Esophagus muscularis mucosa (tissue), 4 donors: ENCODE measurements around the gene RAB3GAP2. TPM values are rescaled to one million over a fixed set of nuclear protein-coding genes. Genes with fewer than 3 reads are reported as not detected.

Experiments
- DNase-seq: peaks from one replicate; pipeline ENCODE4 v3.0.0-alpha.2; 2017; ENCODE audit errors: extremely low spot score
- H3K27ac ChIP-seq, 4 donors: fragments of 200-600 bp; sonication (generic); replicated peaks in 1 of 4; 1 replicate in 3 of 4; 2 replicates in 1 of 4; pipeline ENCODE4 v1.5.1; 2016 to 2019; ENCODE audit warnings: mild to moderate bottlenecking in 1 of 4
- H3K27me3 ChIP-seq, 4 donors: fragments of 200-600 bp; sonication (generic); one replicate each; pipeline versions ENCODE4 v1.5.1 to v1.6.0; 2016 to 2019
- H3K36me3 ChIP-seq, 4 donors: fragments of 200-600 bp; sonication (generic); one replicate each; pipeline ENCODE4 v1.5.1; 2016 to 2019
- H3K4me1 ChIP-seq, 4 donors: fragments of 200-600 bp; sonication (generic); one replicate each; pipeline ENCODE4 v1.5.1; 2016 to 2019
- H3K4me3 ChIP-seq, 4 donors: fragments of 200-600 bp; sonication (generic); 1 replicate in 2 of 4; 2 replicates in 2 of 4; pipeline ENCODE4 v1.5.1; 2016 to 2019; ENCODE audit warnings: mild to moderate bottlenecking in 4 of 4, moderate library complexity in 1 of 4
- H3K9me3 ChIP-seq, 4 donors: fragments of 200-600 bp; sonication (generic); 1 replicate in 3 of 4; 2 replicates in 1 of 4; pipeline ENCODE4 v1.5.1; 2016 to 2019
- EP300 ChIP-seq: sonication (generic); formaldehyde crosslinking; IDR thresholded peaks from one replicate; pipeline ENCODE4 v1.6.1; 2017; ENCODE audit warnings: antibody characterized with exemption
- POLR2A ChIP-seq: fragments of 450-650 bp; IDR thresholded peaks from one replicate; pipeline ENCODE4 v1.6.1; 2017; ENCODE audit warnings: antibody characterized with exemption, moderate library complexity, mild to moderate bottlenecking, low read depth
- POLR2AphosphoS5 ChIP-seq, 2 donors: sonication (generic); formaldehyde crosslinking; IDR thresholded peaks; one replicate each; pipeline ENCODE4 v1.6.1; 2017; ENCODE audit warnings: antibody characterized with exemption in 2 of 2
- WGBS: methylation state at CpG from one replicate; pipeline ENCODE4 v1.1.5; 2018; 5-methylcytosine and 5-hydroxymethylcytosine counted together
- intact Hi-C: fragments of 100-400 bp; cut with DNase I; formaldehyde crosslinking; loops from one replicate; pipeline ENCODE4 v1.15.1; 2023
- total RNA-seq, 4 donors: library from RNA; depleted of rRNA; stranded (reverse); fragments of >200 nt; gene quantifications; one replicate each; pipeline versions ENCODE4 v1.1.0 to v1.2.1, GENCODE V29; 2016
- TF ChIP-seq, protein P1 (sequence below), 3 experiments: fragments of 200-600 bp in 2 of 3; fragments of 450-650 bp in 1 of 3; sonication (generic) in 2 of 3; IDR thresholded peaks; one replicate each; pipeline ENCODE4 v1.5.1; 2017 to 2019; ENCODE audit warnings: antibody characterized with exemption in 3 of 3, mild to moderate bottlenecking in 2 of 3, moderate library complexity in 1 of 3

RAB3GAP2 gene
- total RNA-seq, 4 donors from 2014 or later = 19.8 to 23.0 (median 21.2) TPM

DNA sequence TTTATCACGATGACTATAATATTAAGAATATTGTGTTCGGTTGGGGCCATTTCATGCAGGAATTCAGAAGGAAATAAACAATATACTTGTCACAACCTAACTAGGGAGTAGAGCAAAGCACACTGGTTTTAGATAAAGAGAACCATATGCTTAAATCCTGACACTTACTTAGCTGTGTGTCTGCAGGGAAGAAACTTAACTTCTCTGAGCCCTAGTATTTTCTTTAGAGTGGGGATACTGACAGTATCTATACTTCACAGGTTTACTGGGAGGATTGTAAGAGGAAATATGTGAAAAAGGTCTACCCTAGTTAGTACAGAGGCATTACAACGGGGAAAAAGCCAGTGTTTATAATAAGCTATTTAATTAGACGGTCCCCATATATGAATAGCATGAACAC lies 105.4 kb downstream of the RAB3GAP2 start:
- WGBS = 94% methylated on average over 4 of the region's 4 CpGs
- no peak for TF ChIP-seq EP300
- TF ChIP-seq, protein P1, sequence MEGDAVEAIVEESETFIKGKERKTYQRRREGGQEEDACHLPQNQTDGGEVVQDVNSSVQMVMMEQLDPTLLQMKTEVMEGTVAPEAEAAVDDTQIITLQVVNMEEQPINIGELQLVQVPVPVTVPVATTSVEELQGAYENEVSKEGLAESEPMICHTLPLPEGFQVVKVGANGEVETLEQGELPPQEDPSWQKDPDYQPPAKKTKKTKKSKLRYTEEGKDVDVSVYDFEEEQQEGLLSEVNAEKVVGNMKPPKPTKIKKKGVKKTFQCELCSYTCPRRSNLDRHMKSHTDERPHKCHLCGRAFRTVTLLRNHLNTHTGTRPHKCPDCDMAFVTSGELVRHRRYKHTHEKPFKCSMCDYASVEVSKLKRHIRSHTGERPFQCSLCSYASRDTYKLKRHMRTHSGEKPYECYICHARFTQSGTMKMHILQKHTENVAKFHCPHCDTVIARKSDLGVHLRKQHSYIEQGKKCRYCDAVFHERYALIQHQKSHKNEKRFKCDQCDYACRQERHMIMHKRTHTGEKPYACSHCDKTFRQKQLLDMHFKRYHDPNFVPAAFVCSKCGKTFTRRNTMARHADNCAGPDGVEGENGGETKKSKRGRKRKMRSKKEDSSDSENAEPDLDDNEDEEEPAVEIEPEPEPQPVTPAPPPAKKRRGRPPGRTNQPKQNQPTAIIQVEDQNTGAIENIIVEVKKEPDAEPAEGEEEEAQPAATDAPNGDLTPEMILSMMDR (IDR thresholded peaks at IDR 0.05) = no peak
- TF ChIP-seq POLR2A = no peak
- TF ChIP-seq POLR2AphosphoS5 (IDR thresholded peaks at IDR 0.05) = no peak
- H3K9me3 ChIP-seq = no peaks in the 10 kb centered on the region
- H3K27me3 ChIP-seq = no peaks in the 10 kb centered on the region
- no peaks in the 10 kb centered on the region for H3K4me1 ChIP-seq
- peaks cover 34 to 80% (median 56%) of the 10 kb centered on the region in 4 donors for H3K36me3 ChIP-seq
- no peak overlapping the region for H3K4me3 ChIP-seq
- DNase-seq = no peak
- H3K27ac ChIP-seq = no peak overlapping the region
- intact Hi-C loops = no loop called here

DNA sequence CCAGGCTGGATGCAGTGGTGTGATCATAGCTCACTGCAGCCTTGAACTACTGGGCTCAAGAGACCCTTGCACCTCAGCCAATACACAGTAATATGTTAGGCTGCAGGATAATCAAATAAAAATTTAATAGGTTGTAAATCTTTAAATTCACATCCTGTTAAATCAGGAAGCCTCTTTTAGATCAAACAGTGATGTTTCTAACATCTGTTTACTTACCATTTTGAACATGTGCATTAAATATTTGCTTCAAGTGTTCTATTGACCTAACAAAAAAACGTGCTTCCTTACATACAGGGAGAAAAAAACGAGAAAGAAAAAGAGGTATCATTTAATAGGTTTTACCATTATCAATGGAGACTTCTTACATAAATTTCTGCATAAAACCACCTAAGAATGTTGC lies 107.7 kb downstream of the RAB3GAP2 start:
- H3K36me3 ChIP-seq = peaks cover 15 to 80% (median 48%) of the 10 kb centered on the region in 4 donors
- TF ChIP-seq POLR2A (no peak), EP300 (no peak), POLR2AphosphoS5 (IDR thresholded peaks at IDR 0.05) (no peak)
- TF ChIP-seq, protein P1 (IDR thresholded peaks at IDR 0.05) = no peak
- WGBS = 70% methylated on average over 2 of the region's 2 CpGs
- no peaks in the 10 kb centered on the region for H3K9me3 ChIP-seq
- no peaks in the 10 kb centered on the region for H3K27me3 ChIP-seq
- intact Hi-C loops = no loop called here
- H3K4me3 ChIP-seq = no peak overlapping the region
- no peaks in the 10 kb centered on the region for H3K4me1 ChIP-seq
- no peak overlapping the region for H3K27ac ChIP-seq
- no peak for DNase-seq

DNA sequence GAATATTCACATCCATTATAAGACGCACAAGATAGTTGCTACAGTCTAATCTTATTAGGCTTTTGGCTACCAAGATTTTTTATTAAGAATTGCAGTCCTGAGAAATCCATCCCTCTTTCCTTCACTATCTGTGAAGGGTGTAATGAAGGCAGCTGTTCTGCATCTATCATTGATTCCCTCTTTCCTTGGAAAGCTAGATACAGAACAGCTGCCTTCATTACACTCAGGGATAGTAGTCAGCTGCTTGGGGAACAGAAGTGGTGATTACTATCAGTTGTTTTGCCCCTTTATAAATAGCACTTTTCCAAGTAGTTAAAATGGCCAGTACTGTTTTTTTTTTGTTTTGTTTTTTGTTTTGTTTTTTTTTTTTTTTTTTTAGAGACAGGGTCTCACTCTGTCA lies 108.1 kb downstream of the RAB3GAP2 start:
- Histone ChIP-seq H3K27me3 (no peaks in the 10 kb centered on the region), H3K4me3 (no peak overlapping the region), H3K36me3 (peaks cover 17 to 78% (median 47%) of the 10 kb centered on the region in 4 donors), H3K27ac (no peak overlapping the region), H3K9me3 (no peaks in the 10 kb centered on the region), H3K4me1 (no peaks in the 10 kb centered on the region)
- WGBS = 84% methylated on average over 1 of the region's 1 CpG
- DNase-seq = no peak
- TF ChIP-seq POLR2AphosphoS5 (IDR thresholded peaks at IDR 0.05) (no peak), EP300 (no peak), POLR2A (no peak)
- TF ChIP-seq, protein P1 (IDR thresholded peaks at IDR 0.05) = no peak
- intact Hi-C loops = no loop called here

DNA sequence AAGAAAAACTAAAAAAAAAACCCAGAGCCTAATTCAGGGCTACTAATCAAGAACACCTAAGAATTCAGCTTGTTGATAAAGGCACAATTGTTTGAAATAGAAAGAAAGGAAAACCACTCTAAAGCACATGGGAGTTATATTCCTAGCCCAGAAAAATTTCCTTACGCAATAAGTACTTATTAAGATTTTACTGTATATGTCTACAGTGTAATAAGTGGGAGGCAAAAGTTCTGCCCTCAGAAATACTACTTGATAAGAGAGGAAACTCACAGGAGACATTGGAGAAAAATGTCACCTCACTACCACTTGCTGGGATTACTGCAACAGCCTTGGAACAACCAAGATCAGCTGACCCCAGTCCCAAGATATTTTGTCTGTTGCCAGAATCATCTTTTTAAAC lies 112.2 kb downstream of the RAB3GAP2 start:
- intact Hi-C loops = no loop called here

More for the DNA sequence above, 112.2 kb downstream of the RAB3GAP2 start:
- Histone ChIP-seq H3K4me1 (no peaks in the 10 kb centered on the region), H3K27me3 (no peaks in the 10 kb centered on the region), H3K4me3 (no peak overlapping the region), H3K36me3 (peaks cover 25 to 80% (median 46%) of the 10 kb centered on the region in 4 donors), H3K9me3 (no peaks in the 10 kb centered on the region), H3K27ac (no peak overlapping the region)
- 96% methylated on average over 1 of the region's 1 CpG for WGBS
- no peak for TF ChIP-seq EP300
- TF ChIP-seq POLR2A = no peak
- no peak for TF ChIP-seq POLR2AphosphoS5 (IDR thresholded peaks at IDR 0.05)
- TF ChIP-seq, protein P1 (IDR thresholded peaks at IDR 0.05) = no peak
- DNase-seq = no peak
